Fibroblast of skin of right quadriceps (primary cell): ENCODE data around the gene DBH.
"Not testable (repeated sequence)": the region's sequence is repeated elsewhere in the genome, so short reads cannot be mapped to it uniquely, and the experiment has no call there.

Experiments used
- DNase-seq: peaks from one replicate; pipeline ENCODE4 v3.0.0-alpha.2; 2013

Gene DBH

DNA sequence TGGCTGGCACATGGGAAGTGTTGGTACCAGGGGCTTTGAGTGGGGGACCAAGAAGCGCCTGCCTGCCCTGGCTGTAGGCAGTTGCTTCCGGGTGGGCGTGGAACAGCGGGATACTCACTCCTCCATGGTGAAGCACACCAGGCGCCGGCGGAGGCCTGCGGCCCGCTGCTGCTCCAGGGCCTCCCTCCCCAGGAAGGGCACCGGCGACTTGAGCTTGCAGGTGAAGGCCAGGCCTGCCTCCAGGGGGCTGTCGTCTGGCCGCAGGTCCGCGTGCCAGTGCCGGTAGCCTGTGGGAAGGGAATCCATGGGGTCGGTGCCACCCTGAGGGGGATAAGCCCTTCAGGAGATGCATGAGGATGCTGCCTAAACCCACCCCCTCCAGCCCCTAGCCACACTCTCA, 34.3 kb downstream of the DBH start:
- DNase-seq, result no peak

DNA sequence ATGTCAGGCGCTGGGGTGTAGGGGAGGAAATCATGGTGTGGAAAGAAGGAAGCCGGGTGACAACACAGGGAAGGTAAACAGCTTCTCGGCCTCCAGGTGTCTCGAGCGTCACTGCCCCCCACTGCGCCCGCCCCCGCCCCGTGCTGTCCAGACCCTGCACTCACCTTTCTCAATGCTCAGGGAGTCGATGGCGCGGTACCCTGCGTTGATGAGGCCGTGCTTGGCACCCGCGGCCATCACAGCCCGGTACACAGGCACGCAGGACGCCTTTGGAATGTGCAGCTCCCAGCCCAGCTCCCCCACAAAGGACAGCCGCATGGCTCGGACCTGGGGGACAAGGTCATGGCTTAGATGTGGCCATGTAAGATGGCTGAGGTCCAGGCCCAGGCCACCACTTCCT, 35.2 kb downstream of the DBH start:
- DNase-seq, result no peak

DNA sequence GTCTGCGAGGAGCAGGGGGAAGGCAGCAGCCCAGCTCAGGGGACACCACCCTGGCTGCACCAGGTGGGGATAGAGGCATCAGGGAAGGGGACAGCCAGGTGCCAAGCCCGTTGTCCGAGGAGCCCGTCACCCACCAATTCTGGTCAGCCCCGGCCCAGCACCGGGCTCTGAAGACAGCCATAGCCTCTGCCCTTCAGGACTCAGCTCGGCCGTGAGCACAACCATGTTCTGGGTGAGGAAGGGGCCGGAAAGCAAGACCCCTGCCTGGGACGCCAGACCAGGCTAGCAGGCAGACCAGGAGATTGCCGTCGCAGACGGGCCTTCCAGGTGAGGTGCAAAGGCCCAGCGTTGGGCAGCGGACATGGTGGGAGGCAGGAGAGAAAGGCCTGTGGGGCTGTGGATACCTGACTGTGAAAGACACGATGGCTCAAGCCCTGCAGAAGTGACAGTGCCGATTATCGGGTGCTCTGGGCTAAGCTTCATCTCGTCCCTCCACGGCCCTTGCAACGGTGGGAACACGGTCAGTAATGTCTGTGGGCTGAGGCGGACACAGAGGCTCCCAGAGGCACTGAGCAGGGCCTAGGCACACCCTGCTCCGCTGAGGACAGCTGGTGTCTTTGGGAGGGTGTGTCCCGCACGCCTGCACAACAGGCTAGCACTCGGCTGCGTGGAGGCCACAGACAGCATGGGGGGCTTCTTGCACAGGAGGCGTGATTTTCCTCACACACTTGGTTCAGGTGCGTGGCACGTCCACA, 36.5 kb downstream of the DBH start:
- DNase-seq, result no peak

DNA sequence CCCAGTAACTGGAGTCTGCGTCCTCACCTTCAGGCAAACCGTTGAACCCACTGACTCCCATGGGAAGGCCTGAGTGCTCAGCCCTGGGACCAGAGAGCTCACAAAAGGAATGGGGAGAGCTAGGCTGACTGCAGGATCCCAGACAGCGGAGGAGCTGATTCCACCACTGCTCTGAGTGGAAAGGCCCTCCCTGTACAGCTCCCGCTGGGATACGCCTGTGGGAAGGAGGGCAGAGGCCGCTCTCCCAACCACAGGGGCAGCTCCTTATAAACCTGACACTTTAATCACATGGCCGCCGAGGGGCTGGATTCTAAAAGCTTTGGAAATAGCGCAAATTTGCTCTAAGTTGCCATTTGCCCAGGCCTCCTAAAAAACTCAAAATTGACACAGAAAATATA, 37.1 kb downstream of the DBH start:
- DNase-seq, result no peak

DNA sequence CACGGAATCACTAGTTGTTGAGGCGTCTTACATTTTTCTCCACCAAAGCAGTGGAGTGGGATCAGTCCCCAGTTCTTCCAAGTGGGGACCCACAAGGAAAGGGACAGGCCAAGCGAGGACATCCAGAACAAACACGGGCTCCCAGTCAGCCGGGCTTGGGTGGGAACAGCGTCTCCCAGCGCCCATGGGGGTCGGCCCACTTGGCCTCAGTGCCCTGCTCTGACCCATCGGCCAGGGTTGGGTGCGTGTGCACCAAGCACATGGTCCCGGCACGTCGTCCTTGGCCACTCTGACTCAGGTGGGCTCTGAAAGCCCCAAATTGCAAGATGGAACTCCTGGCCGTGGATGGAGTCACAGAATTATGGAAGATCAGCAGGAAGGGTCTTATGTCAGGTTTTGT, 37.9 kb downstream of the DBH start:
- no peak for DNase-seq

DNA sequence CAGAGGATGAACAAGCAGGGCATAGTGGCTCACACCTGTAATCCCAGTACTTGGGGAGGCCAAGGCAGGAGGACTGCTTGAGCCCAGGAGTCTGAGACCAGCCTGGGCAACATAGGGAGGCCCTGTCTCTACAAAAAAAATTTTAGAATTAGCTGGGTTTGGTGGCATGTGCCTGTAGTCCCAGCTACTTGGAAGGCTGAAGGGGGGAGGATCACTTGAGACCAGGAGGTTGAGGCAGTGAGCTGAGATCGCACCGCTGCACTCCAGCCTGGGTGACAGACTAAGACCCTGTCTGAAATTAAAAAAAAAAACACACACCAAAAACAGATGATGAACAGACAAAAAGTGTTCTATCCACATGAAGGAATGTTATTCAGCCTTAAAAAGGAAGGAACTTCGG, 39.6 kb downstream of the DBH start:
- not testable (repeated sequence) for DNase-seq

DNA sequence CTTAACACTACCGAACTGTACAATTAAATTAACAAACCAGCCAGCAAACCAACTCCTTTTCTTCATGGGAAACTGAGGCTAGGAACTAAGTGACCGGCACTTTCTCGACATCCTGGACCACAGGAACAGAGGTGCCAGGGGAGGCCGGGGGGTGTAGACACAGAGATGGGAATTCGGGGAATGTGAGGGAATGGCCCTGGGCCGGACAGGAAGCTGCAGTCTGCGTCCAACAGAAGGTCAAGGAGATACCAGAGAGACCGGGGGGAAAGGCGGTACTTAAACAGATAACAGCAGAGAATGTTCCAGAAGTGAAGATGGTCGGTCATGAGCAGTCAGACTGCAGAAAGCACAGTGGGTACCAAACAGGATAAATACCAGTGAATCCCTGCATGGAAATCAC, 40.3 kb downstream of the DBH start:
- DNase-seq, result no peak

DNA sequence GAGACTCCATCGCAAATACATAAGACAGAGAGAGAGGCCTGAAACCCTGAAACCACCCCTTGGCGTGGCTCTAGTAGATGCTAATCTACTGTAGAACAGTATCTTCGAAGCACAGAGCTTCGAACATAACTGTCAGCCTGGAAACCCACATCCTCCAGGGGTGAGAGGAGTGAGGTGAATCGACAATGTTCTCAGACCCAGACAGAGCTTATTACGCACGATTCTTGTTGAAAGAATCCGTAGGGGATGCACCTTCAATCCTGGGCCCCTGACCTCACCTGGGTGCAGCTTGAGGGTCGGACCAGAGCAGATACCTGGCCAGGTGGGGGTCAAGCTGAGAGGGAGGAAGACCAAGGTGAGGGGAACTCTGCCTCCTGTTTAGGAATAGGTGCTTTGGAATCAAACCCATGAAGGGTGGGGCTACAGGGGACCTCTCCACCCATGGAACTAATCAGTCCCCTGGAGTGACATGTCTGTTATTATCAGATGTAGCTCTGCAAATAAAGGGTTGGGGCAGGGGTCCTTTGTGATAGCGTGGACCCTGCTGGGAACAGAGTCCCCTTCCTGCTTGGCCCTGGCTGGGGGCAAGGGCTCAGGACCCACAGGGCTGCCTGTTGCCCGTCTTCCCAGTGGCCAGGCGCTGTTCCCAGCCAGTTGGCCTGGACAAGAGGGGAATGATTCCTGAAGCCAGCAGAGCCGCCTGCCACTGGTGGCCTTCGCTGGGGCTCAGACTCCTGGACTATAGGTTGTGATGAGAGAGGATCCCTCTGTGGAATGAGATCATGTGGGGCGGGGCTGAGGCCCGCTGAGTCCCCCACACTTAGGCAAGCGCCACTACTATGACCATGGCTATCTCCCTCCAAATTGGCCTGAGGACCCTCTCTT, 41.2 kb downstream of the DBH start:
- DNase-seq, result no peak

DNA sequence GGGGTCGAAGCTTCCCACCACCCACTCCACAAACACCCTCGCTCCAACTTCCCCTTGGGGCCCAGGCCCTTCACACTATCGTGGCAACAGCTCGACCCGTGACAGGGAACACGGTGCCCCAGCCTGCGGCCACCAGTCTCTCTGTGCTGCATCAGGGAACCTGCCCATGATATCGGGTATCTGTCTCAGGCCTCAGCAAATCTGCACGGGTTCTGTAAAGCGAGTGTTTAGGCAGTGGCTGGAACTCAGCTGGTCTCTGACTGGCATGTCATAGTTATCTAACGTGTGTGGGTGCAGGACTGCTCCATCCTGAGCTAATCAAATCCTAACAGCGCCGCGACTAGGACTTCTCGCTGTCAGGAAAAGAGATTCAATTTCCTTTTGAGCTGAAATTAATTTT, 42.9 kb downstream of the DBH start:
- no peak for DNase-seq

DNA sequence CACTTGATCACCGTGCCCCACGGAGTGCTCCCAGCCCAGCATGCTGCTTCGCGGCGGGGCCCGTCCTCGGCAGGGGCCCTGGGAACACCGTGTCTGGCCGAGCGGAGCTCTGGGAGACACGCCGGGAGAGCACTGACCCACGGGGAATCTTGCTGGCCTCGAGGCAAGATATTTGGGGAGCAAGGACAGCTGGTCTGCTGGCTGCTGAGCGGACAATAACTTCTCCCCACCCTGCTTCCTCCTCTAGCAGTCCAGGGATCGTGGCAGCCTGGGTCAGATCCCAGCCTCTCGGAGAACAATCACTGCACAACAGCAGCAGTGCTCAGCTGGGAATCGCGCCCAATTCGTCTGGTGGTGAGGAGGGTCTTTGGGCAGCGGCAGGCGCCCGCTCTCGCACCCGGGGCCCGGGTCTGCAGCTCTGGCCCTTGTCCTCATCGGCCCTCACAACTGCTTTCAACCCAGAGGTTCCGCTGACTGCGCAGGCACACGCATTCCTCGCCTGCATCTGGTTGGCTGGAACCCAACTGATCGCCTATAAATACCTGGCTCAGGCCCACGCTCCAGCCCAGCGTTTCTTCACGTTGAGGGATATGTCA, 43.4 kb downstream of the DBH start:
- no peak for DNase-seq

DNA sequence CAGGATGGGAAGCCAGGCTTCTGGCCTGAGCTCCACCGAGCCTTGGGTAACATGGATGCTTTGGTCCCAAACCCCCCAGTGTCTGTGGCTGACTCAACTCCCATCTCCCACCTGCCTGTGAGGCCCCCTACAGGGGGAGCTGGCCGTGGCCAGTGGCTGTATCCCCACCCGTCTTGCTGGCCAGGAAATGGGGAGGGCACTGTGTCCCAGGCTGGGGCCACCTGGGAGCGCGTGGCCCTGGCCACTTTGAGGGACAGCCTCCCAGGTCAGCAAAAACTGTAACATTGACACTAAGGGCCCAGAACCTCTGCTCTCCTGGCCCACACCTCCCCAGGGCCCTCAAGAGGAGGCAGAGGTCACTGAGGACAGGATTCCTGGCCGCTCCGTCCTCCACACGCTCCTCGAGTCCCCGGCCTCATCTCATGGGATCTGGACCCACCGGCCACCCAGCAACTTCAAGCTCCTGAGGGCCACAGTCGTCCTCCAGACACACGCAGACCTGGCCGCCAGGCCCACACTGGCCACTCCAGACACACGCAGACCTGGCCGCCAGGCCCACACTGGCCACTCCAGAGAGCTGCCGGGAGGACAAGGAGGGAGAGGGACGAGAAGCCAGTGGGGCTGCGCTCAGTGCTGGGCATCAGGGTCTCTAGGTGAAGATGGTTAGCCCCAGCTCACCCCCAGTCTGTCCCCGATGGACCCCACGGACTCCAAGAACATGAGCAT, 44.2 kb downstream of the DBH start:
- no peak for DNase-seq

DNA sequence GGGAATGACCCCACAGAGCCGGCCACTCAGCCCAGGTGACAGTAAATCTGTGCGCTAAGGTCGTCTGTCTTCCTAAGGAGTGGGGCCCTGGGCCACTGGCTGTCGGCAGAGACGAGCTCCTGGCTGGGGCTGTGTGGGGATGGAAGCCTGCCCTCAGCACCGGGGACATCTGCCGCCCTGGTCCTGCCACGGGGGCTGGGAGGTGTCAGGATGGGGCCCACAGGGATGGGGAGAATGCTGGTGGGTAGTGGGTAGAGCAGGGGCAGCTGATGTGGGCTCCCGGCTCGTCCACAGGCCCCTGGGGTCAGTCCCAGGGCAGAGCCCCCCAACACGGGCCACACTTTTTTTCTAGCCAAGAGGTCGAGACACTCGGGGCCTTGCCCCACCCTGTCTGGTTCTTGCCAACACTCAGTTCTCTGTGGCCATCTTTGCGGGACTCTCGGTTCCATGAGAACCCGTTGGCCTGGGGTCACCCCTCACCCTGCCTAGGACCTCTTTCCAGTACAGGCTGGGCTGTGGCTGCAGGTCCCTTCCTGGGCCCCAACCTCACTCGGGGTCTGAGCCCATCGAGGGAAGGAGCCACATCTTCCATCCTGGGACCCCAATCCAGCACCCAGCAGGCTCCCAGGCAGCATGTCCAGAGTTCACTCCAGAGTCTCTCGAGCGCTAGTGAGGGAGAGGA, 45.0 kb downstream of the DBH start:
- DNase-seq, result no peak

DNA sequence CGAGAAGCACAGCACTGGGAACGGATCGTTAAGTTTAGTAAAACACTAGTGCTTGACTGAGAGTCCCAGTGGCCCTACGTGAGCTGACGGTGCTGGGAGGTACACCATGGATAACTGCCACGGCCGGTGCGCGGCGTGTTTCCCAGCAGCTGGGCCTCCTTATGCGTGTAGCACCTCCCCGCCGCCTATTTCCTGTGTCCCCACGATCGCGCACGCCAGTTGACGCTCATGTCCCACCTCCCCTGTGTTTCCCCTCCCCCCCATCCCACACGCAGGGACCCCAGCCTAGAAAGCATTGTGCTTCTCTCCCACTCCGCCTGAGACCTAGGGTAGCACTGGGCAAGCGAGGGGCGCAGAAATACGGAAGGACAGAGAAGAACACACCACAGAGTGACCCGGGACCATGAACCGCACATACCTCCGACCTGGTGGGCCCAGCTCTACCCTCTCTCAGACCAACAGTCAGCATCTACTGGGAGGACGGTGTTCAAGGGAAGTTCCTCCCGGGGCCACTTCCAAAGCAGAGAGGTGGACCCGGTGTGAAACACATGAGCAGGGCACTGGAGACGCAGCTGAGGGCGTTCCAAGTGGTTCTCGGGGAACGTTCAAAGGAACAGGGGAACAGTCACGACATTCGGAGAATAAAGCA, 45.6 kb downstream of the DBH start:
- DNase-seq, result no peak

DNA sequence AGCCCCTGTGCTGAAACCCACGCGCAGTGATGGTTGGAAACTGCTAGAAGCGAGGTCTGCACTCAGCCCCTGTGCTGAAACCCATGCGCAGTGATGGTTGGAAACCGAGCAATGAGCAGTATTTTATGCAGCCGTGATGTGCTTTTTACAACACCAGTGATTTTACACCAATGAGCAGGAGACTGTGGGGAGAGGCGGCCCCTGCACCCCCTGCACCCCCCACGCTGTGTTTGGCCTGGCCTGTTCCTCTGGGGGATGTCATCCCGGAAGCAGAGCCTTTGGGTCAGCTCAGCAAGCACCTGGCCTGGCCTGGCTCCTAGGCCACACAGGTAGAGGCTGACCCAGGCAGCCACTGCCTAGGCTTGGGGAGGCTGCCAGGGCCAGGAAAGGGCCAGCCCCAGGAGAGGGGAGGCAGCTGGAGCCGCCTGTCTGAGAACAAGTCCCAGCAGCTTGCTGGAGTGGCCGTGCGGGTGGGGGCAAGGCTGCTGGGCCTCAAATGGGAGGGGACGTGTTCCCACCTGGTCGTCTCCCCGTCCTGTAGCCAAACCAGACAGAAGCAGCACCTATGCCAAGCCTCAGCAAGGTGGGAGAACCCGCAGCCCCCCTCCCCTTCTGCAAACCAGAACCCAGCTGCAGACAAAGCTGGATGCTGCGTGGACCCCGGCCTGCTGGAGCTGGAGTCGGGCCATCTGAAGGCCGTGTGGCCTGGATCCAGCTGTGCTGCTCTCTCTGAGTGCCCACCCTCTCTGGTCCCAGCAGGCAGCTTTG, 46.8 kb downstream of the DBH start:
- DNase-seq, result no peak

DNA sequence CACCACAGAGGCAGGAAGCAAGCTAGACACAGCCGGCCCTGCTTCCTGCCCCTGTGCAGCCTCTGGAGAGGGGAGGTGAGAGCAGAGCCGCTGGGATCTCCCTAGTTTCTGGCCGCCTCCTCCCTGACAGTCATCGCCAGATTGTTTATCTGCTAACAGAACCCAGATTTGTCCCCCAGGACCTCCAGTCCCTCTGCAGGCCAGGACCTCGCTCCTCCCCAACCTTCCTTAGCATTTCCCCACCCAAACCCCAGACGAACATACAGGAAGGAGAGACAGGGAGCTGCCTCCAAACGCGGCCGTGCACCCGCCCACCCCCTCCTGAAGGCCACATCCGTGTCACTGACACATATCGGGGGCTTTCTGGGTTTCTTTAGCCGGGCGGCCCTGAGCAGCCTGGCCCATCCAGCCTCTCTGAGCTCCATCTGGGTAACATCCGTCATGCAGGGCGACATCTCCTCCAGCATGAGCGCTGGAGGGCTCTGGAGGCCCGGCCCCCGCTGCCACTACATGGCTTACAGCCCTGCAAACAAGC, 47.5 kb downstream of the DBH start:
- DNase-seq, result peak; percentile 35

DNA sequence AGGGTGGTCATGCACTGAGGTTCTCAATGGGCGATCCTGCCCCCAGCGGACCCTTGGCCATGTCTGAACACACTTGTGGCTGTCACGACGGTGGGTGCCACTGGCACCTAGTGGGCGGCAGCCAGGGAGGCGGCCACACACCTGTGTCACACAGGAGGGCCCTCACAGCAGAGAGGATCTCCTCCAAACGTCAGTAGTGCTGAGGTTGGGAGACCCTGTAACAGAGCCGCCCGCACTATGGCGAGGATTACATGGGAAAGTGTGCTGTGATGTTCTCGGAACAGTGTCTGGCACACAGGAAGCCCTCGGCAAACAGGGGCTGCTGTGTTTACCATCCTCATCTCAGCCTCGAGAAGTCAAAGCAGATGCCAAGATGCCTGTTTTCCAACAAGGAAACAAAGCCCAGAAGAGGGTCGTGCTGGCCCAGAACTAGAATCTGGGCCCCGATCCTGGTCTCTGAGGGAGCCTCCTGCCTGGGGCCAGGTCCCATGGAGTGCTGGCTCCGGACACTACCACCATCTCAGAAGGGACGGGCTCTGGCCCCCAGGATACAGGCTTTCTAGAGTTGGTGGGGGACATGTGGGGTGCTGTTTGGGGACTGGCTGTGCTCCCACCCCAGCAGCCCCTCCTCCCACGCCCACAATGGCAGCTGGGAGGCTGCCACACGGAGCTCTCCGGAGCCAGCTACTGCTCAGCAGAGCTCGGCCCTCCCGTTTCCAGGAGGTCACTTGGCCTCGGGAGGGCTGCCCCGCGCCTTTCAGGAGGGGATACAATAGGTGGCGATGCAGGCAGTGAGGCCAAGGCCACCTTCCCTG, 48.2 kb downstream of the DBH start:
- DNase-seq, result no peak

DNA sequence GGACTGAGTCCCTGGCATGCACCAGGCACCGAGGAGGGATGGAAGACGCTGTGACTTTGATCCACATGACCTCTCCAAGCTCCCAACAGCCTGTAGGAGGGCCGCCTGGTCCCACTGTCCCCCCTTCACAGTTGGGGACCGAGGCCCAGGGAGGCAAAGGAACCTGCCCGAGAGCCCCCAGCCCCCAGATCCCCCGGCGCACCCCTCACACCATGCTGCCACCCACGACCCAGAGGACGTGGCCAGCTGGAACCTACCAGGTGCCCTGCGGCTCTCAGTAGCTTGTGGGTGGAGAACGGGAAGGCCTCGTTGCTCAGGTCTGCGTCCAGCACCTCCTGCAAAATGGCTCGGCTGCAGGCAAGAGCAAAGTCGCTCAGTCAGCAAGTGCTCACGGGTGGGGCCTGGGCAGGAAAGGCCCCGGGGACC, 48.8 kb downstream of the DBH start:
- DNase-seq, result no peak

DNA sequence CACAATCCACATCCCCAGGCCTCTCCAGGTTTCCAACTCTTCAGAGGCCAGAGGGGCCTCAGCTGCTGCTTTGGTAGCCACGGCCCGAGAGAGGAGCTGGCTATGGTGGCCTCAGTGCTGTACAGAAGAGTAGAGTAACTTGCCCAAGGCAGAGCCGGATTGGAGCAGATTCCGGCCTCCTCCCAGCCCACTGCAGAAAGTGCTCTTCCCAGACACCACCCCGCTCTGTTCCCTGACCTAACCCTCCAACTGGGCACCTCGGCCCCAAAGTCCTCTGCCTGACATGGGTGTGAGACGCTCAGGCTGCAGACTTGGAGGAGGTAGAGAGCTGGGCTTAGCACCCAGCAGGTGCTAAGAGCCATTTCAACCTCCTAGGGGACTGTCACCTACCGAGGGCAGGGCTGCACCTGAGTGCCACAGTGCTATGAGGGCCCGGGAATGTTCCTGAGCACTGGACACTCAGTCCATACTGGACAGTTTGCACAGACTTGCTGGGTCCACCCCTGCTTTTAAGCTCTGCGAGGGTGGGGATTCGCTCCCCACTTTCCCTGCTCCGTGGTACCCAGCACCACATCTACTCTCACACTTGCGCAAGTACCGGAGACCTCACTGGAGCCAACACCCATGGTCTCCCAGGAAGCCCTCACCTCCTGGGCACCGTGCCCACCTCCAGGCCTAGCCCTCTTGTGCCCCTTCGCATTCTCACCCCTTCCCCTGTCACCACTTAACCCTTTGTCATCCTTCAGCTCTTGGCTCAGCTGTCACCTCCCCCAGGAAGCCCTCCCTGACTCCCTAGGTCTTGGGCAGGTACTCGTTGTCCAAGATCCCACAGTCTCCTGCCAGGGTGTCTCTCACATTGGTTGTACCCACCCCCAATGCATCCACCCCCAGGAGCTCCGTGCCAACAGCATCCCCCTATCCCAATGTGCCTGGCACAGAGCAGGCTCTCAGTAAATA, 49.8 kb downstream of the DBH start:
- DNase-seq, result no peak
